GM18868 (cell line): ENCODE measurements around the gene OSCP1.

Experiments
- ATAC-seq: cut with Tn5 transposase; IDR thresholded peaks from one replicate; pipeline ENCODE4 v1.9.1; 2021; ENCODE audit warnings: mild to moderate bottlenecking, moderate library complexity; ENCODE audit not compliant: unreplicated experiment

Gene OSCP1

GRCh38 chr1:36475341-36475740 is 25.1 kb upstream of the OSCP1 start:
- ATAC-seq, result no peak

- no peak for ATAC-seq
Observed at GRCh38 chr1:36472656-36473055, 22.4 kb upstream of the OSCP1 start.

- ATAC-seq, result no peak
Observed at GRCh38 chr1:36471830-36472641, 21.8 kb upstream of the OSCP1 start.

GRCh38 chr1:36469163-36469562 is 18.9 kb upstream of the OSCP1 start:
- ATAC-seq, result no peak

- no peak for ATAC-seq
Observed at GRCh38 chr1:36467700-36468455, 17.6 kb upstream of the OSCP1 start.

- ATAC-seq, result no peak
Observed at GRCh38 chr1:36467027-36467410, 16.8 kb upstream of the OSCP1 start.

GRCh38 chr1:36466370-36467026 is 16.2 kb upstream of the OSCP1 start:
- ATAC-seq, result no peak

GRCh38 chr1:36465731-36466369 is 15.6 kb upstream of the OSCP1 start:
- no peak for ATAC-seq

- ATAC-seq, result peak; percentile 41
Observed at GRCh38 chr1:36464605-36465393, 14.5 kb upstream of the OSCP1 start.

- peak; percentile 89 for ATAC-seq
Observed at GRCh38 chr1:36463803-36464604, 13.8 kb upstream of the OSCP1 start, which contains the start of gene MRPS15. MRPS15 (minus strand) TSS chr1:36464384; CDS start chr1:36464275, 109 bp downstream.

GRCh38 chr1:36463463-36463802 is 13.2 kb upstream of the OSCP1 start:
- ATAC-seq, result no peak

- no peak for ATAC-seq
Observed at GRCh38 chr1:36458910-36459309, 8.7 kb upstream of the OSCP1 start.

GRCh38 chr1:36457691-36458090 is 7.4 kb upstream of the OSCP1 start:
- ATAC-seq, result no peak

- no peak for ATAC-seq
Observed at GRCh38 chr1:36456391-36456928, 6.2 kb upstream of the OSCP1 start.

GRCh38 chr1:36455386-36455785 is 5.1 kb upstream of the OSCP1 start:
- no peak for ATAC-seq

GRCh38 chr1:36453600-36454388 is 3.5 kb upstream of the OSCP1 start:
- ATAC-seq, result no peak

GRCh38 chr1:36453051-36453450 is 2.8 kb upstream of the OSCP1 start:
- ATAC-seq, result no peak

- no peak for ATAC-seq
Observed at GRCh38 chr1:36450919-36451305, 661 bp upstream of the OSCP1 start.
